Measurements from ENCODE around the gene ATP10A.

Gene ATP10A

GRCh38 chr15:25838871-25839195 is 24.3 kb downstream of the ATP10A start:
- Mint-ChIP-seq H3K27me3 (ENCODE audit: low read depth) (no peaks in the 10 kb centered on the region), H3K4me1 (ENCODE audit: low read depth) (peaks cover 39% of the 10 kb centered on the region), H3K4me3 (no peak overlapping the region), H3K36me3 (ENCODE audit: low read depth) (peaks cover 30% of the 10 kb centered on the region), H3K27ac (no peak overlapping the region), H3K9me3 (no peaks in the 10 kb centered on the region)
- no peak for DNase-seq (ENCODE audit: low spot score)

GRCh38 chr15:25838191-25838870 is 24.8 kb downstream of the ATP10A start:
- no peak overlapping the region for H3K27ac Mint-ChIP-seq
- no peak for DNase-seq (ENCODE audit: low spot score)
- peaks cover 38% of the 10 kb centered on the region for H3K4me1 Mint-ChIP-seq (ENCODE audit: low read depth)
- peaks cover 26% of the 10 kb centered on the region for H3K36me3 Mint-ChIP-seq (ENCODE audit: low read depth)
- H3K9me3 Mint-ChIP-seq: no peaks in the 10 kb centered on the region
- H3K4me3 Mint-ChIP-seq: no peak overlapping the region
- H3K27me3 Mint-ChIP-seq (ENCODE audit: low read depth): no peaks in the 10 kb centered on the region

GRCh38 chr15:25832158-25832557 is 31.0 kb downstream of the ATP10A start:
- Mint-ChIP-seq H3K36me3 (ENCODE audit: low read depth) (peaks cover 37% of the 10 kb centered on the region), H3K9me3 (peaks cover 12% of the 10 kb centered on the region), H3K4me3 (no peak overlapping the region), H3K4me1 (ENCODE audit: low read depth) (peaks cover 27% of the 10 kb centered on the region), H3K27me3 (ENCODE audit: low read depth) (no peaks in the 10 kb centered on the region), H3K27ac (peak overlapping the region; percentile 29)
- DNase-seq (ENCODE audit: low spot score): peak; percentile 32

- Mint-ChIP-seq H3K27ac (no peak overlapping the region), H3K9me3 (peaks cover 20% of the 10 kb centered on the region), H3K4me3 (no peak overlapping the region), H3K27me3 (ENCODE audit: low read depth) (no peaks in the 10 kb centered on the region), H3K4me1 (ENCODE audit: low read depth) (peaks cover 23% of the 10 kb centered on the region), H3K36me3 (ENCODE audit: low read depth) (peaks cover 40% of the 10 kb centered on the region)
- no peak for DNase-seq (ENCODE audit: low spot score)
Observed at GRCh38 chr15:25830844-25831451, 32.2 kb downstream of the ATP10A start.

GRCh38 chr15:25829073-25829472 is 34.1 kb downstream of the ATP10A start:
- H3K4me3 Mint-ChIP-seq: no peak overlapping the region
- DNase-seq (ENCODE audit: low spot score): no peak
- H3K36me3 Mint-ChIP-seq (ENCODE audit: low read depth): peaks cover 52% of the 10 kb centered on the region
- H3K9me3 Mint-ChIP-seq: peaks cover 23% of the 10 kb centered on the region
- no peaks in the 10 kb centered on the region for H3K27me3 Mint-ChIP-seq (ENCODE audit: low read depth)
- H3K27ac Mint-ChIP-seq: no peak overlapping the region
- peaks cover 30% of the 10 kb centered on the region for H3K4me1 Mint-ChIP-seq (ENCODE audit: low read depth)

GRCh38 chr15:25825207-25825606 is 37.9 kb downstream of the ATP10A start:
- no peaks in the 10 kb centered on the region for H3K27me3 Mint-ChIP-seq (ENCODE audit: low read depth)
- H3K4me1 Mint-ChIP-seq (ENCODE audit: low read depth): peaks cover 26% of the 10 kb centered on the region
- no peak for DNase-seq (ENCODE audit: low spot score)
- peaks cover 23% of the 10 kb centered on the region for H3K9me3 Mint-ChIP-seq
- H3K4me3 Mint-ChIP-seq: no peak overlapping the region
- H3K36me3 Mint-ChIP-seq (ENCODE audit: low read depth): peaks cover 51% of the 10 kb centered on the region
- H3K27ac Mint-ChIP-seq: no peak overlapping the region

GRCh38 chr15:25824618-25825017 is 38.5 kb downstream of the ATP10A start:
- H3K27me3 Mint-ChIP-seq (ENCODE audit: low read depth): no peaks in the 10 kb centered on the region
- H3K4me3 Mint-ChIP-seq: no peak overlapping the region
- no peak overlapping the region for H3K27ac Mint-ChIP-seq
- H3K9me3 Mint-ChIP-seq: peaks cover 23% of the 10 kb centered on the region
- no peak for DNase-seq (ENCODE audit: low spot score)
- peaks cover 30% of the 10 kb centered on the region for H3K4me1 Mint-ChIP-seq (ENCODE audit: low read depth)
- peaks cover 49% of the 10 kb centered on the region for H3K36me3 Mint-ChIP-seq (ENCODE audit: low read depth)

GRCh38 chr15:25812845-25813244 is 50.3 kb downstream of the ATP10A start:
- Mint-ChIP-seq H3K27ac (peak overlapping the region; percentile 76), H3K4me3 (peak overlapping the region; percentile 87), H3K27me3 (ENCODE audit: low read depth) (no peaks in the 10 kb centered on the region), H3K36me3 (ENCODE audit: low read depth) (peaks cover 19% of the 10 kb centered on the region), H3K9me3 (no peaks in the 10 kb centered on the region), H3K4me1 (ENCODE audit: low read depth) (peaks cover 66% of the 10 kb centered on the region)
- no peak for DNase-seq (ENCODE audit: low spot score)

GRCh38 chr15:25812073-25812472 is 51.1 kb downstream of the ATP10A start:
- Mint-ChIP-seq H3K9me3 (no peaks in the 10 kb centered on the region), H3K4me3 (peak overlapping the region; percentile 87), H3K36me3 (ENCODE audit: low read depth) (peaks cover 21% of the 10 kb centered on the region), H3K27ac (peak overlapping the region; percentile 76), H3K27me3 (ENCODE audit: low read depth) (no peaks in the 10 kb centered on the region), H3K4me1 (ENCODE audit: low read depth) (peaks cover 68% of the 10 kb centered on the region)
- no peak for DNase-seq (ENCODE audit: low spot score)

GRCh38 chr15:25811481-25811906 is 51.6 kb downstream of the ATP10A start:
- no peak for DNase-seq (ENCODE audit: low spot score)
- H3K4me3 Mint-ChIP-seq: peak overlapping the region; percentile 87
- peaks cover 72% of the 10 kb centered on the region for H3K4me1 Mint-ChIP-seq (ENCODE audit: low read depth)
- no peaks in the 10 kb centered on the region for H3K9me3 Mint-ChIP-seq
- peak overlapping the region; percentile 76 for H3K27ac Mint-ChIP-seq
- H3K36me3 Mint-ChIP-seq (ENCODE audit: low read depth): peaks cover 24% of the 10 kb centered on the region
- H3K27me3 Mint-ChIP-seq (ENCODE audit: low read depth): no peaks in the 10 kb centered on the region

- no peak for DNase-seq (ENCODE audit: low spot score)
- Mint-ChIP-seq H3K4me3 (peak overlapping the region; percentile 87), H3K27ac (peak overlapping the region; percentile 76)
Observed at GRCh38 chr15:25810631-25811091, 52.5 kb downstream of the ATP10A start.

GRCh38 chr15:25810154-25810553 is 53.0 kb downstream of the ATP10A start:
- H3K4me3 Mint-ChIP-seq: peak overlapping the region; percentile 87
- H3K4me1 Mint-ChIP-seq (ENCODE audit: low read depth): peaks cover 74% of the 10 kb centered on the region
- no peaks in the 10 kb centered on the region for H3K27me3 Mint-ChIP-seq (ENCODE audit: low read depth)
- H3K27ac Mint-ChIP-seq: no peak overlapping the region
- H3K9me3 Mint-ChIP-seq: no peaks in the 10 kb centered on the region
- peaks cover 26% of the 10 kb centered on the region for H3K36me3 Mint-ChIP-seq (ENCODE audit: low read depth)
- no peak for DNase-seq (ENCODE audit: low spot score)

More at GRCh38 chr15:25810631-25811091, 52.5 kb downstream of the ATP10A start:
- peaks cover 27% of the 10 kb centered on the region for H3K36me3 Mint-ChIP-seq (ENCODE audit: low read depth)
- H3K27me3 Mint-ChIP-seq (ENCODE audit: low read depth): no peaks in the 10 kb centered on the region
- peaks cover 76% of the 10 kb centered on the region for H3K4me1 Mint-ChIP-seq (ENCODE audit: low read depth)
- H3K9me3 Mint-ChIP-seq: no peaks in the 10 kb centered on the region

GRCh38 chr15:25807063-25807462 is 56.1 kb downstream of the ATP10A start:
- Mint-ChIP-seq H3K4me3 (no peak overlapping the region), H3K9me3 (no peaks in the 10 kb centered on the region), H3K27ac (no peak overlapping the region), H3K36me3 (ENCODE audit: low read depth) (peaks cover 21% of the 10 kb centered on the region), H3K27me3 (ENCODE audit: low read depth) (no peaks in the 10 kb centered on the region), H3K4me1 (ENCODE audit: low read depth) (peaks cover 46% of the 10 kb centered on the region)
- DNase-seq (ENCODE audit: low spot score): no peak

GRCh38 chr15:25805031-25805430 is 58.1 kb downstream of the ATP10A start:
- Mint-ChIP-seq H3K36me3 (ENCODE audit: low read depth) (peaks cover 14% of the 10 kb centered on the region), H3K4me1 (ENCODE audit: low read depth) (peaks cover 31% of the 10 kb centered on the region), H3K4me3 (no peak overlapping the region), H3K9me3 (no peaks in the 10 kb centered on the region), H3K27me3 (ENCODE audit: low read depth) (no peaks in the 10 kb centered on the region), H3K27ac (no peak overlapping the region)
- no peak for DNase-seq (ENCODE audit: low spot score)

Data from T-helper 2 cell treated with Interferon-gamma antibody and Interleukin-4, amounts not matched to agents 5 μg/mL and 100 μg/mL, for 36 hours (primary cell).